Mesodermal cell (in vitro differentiated cells): ENCODE measurements around the gene AARS2.
A peak's percentile ranks its signal among the peaks of the same experiment; 100 is the strongest.

Experiments used
- H3K27ac ChIP-seq: 2 replicates; pipeline ENCODE4 v1.7.0; 2013; ENCODE audit warnings: mild to moderate bottlenecking, low read depth, low read length, moderate library complexity; ENCODE audit not compliant: severe bottlenecking
- H3K36me3 ChIP-seq: 2 replicates; pipeline ENCODE4 v1.7.1; 2013; ENCODE audit warnings: mild to moderate bottlenecking, low read length, moderate library complexity; ENCODE audit not compliant: control insufficient read depth, insufficient read depth
- H3K4me1 ChIP-seq: one replicate; pipeline ENCODE4 v1.7.1; 2013; ENCODE audit warnings: mild to moderate bottlenecking, low read length; ENCODE audit not compliant: insufficient read depth, control insufficient read depth, poor library complexity, severe bottlenecking
- H3K4me3 ChIP-seq: 2 replicates; pipeline ENCODE4 v1.7.0; 2013; ENCODE audit warnings: low read length, control low read depth, mild to moderate bottlenecking; ENCODE audit not compliant: insufficient read depth, poor library complexity, severe bottlenecking; ENCODE audit errors: extremely low read depth
- H3K9me3 ChIP-seq: 2 replicates; pipeline ENCODE4 v1.7.1; 2013; ENCODE audit warnings: mild to moderate bottlenecking, low read length, moderate library complexity; ENCODE audit not compliant: control insufficient read depth
- WGBS, 2 experiments: methylation state at CpG; one replicate each; pipeline ENCODE4 v1.1.5; 2013; ENCODE audit warnings: missing lambda C conversion rate in 2 of 2; ENCODE audit not compliant: insufficient coverage in 2 of 2; 5-methylcytosine and 5-hydroxymethylcytosine counted together

AARS2 gene

GRCh38 chr6:44260451-44261297 is 52.5 kb downstream of the AARS2 start:
- no peak overlapping the region for H3K4me3 ChIP-seq
- peaks cover 31% of the 10 kb centered on the region for H3K4me1 ChIP-seq
- peaks cover 28% of the 10 kb centered on the region for H3K36me3 ChIP-seq
- WGBS, 2 experiments: 97 to 98% methylated on average over 4 to 5 of the region's 6 CpGs
- no peaks in the 10 kb centered on the region for H3K9me3 ChIP-seq
- H3K27ac ChIP-seq: no peak overlapping the region

GRCh38 chr6:44260011-44260410 is 53.1 kb downstream of the AARS2 start:
- Histone ChIP-seq H3K4me3 (no peak overlapping the region), H3K36me3 (peaks cover 35% of the 10 kb centered on the region), H3K27ac (no peak overlapping the region), H3K4me1 (peaks cover 33% of the 10 kb centered on the region), H3K9me3 (no peaks in the 10 kb centered on the region)
- 92 to 98% methylated on average over 8 of the region's 8 CpGs for WGBS, 2 experiments

- Histone ChIP-seq H3K27ac (no peak overlapping the region), H3K4me3 (no peak overlapping the region), H3K9me3 (no peaks in the 10 kb centered on the region), H3K36me3 (peaks cover 46% of the 10 kb centered on the region), H3K4me1 (peaks cover 26% of the 10 kb centered on the region)
- 94 to 96% methylated on average over 3 of the region's 3 CpGs for WGBS, 2 experiments
Observed at GRCh38 chr6:44258921-44259320, 54.2 kb downstream of the AARS2 start.

- peaks cover 22% of the 10 kb centered on the region for H3K4me1 ChIP-seq
- 83 to 88% methylated on average over 9 of the region's 9 CpGs for WGBS, 2 experiments
- no peak overlapping the region for H3K4me3 ChIP-seq
- no peak overlapping the region for H3K27ac ChIP-seq
- peaks cover 51% of the 10 kb centered on the region for H3K36me3 ChIP-seq
- H3K9me3 ChIP-seq: no peaks in the 10 kb centered on the region
Observed at GRCh38 chr6:44258325-44258863, 54.8 kb downstream of the AARS2 start.

GRCh38 chr6:44257753-44258324 is 55.3 kb downstream of the AARS2 start:
- no peaks in the 10 kb centered on the region for H3K9me3 ChIP-seq
- WGBS, 2 experiments: 46 to 51% methylated on average over 8 to 14 of the region's 15 CpGs

GRCh38 chr6:44257025-44257752 is 56.0 kb downstream of the AARS2 start, which contains the start of gene SLC35B2:
Gene SLC35B2 (minus strand): TSS chr6:44257528. CDS start chr6:44257410, 118 bp downstream.
- peaks cover 10% of the 10 kb centered on the region for H3K4me1 ChIP-seq
- 0% methylated on average over 33 to 53 of the region's 80 CpGs for WGBS, 2 experiments
- peak within 1 kb of the TSS; percentile 93 for H3K27ac ChIP-seq
- no peaks in the 10 kb centered on the region for H3K9me3 ChIP-seq
- peak within 1 kb of the TSS; percentile 82 for H3K4me3 ChIP-seq
- peaks cover 59% of the 10 kb centered on the region for H3K36me3 ChIP-seq

More at GRCh38 chr6:44257753-44258324, 55.3 kb downstream of the AARS2 start:
- Histone ChIP-seq H3K36me3 (peaks cover 56% of the 10 kb centered on the region), H3K4me3 (peak overlapping the region; percentile 29), H3K4me1 (peaks cover 16% of the 10 kb centered on the region), H3K27ac (peak overlapping the region; percentile 64)

GRCh38 chr6:44256775-44257024 is 56.4 kb downstream of the AARS2 start:
- no peaks in the 10 kb centered on the region for H3K9me3 ChIP-seq
- WGBS, 2 experiments: 0 to 2% methylated on average over 9 to 12 of the region's 12 CpGs
- H3K36me3 ChIP-seq: peaks cover 59% of the 10 kb centered on the region
- H3K4me1 ChIP-seq: peaks cover 9% of the 10 kb centered on the region
- peak overlapping the region; percentile 82 for H3K4me3 ChIP-seq
- H3K27ac ChIP-seq: peak overlapping the region; percentile 93

- H3K27ac ChIP-seq: peak overlapping the region; percentile 93
- H3K4me1 ChIP-seq: peaks cover 9% of the 10 kb centered on the region
- WGBS, 2 experiments: 35 to 40% methylated on average over 10 to 15 of the region's 15 CpGs
- no peaks in the 10 kb centered on the region for H3K9me3 ChIP-seq
- H3K4me3 ChIP-seq: peak overlapping the region; percentile 82
- peaks cover 63% of the 10 kb centered on the region for H3K36me3 ChIP-seq
Observed at GRCh38 chr6:44255871-44256774, 57.0 kb downstream of the AARS2 start.

- peaks cover 66% of the 10 kb centered on the region for H3K36me3 ChIP-seq
- no peak overlapping the region for H3K4me3 ChIP-seq
- no peaks in the 10 kb centered on the region for H3K9me3 ChIP-seq
- peaks cover 14% of the 10 kb centered on the region for H3K4me1 ChIP-seq
- WGBS, 2 experiments: 84 to 89% methylated on average over 13 to 14 of the region's 16 CpGs
- H3K27ac ChIP-seq: peak overlapping the region; percentile 16
Observed at GRCh38 chr6:44255105-44255808, 57.9 kb downstream of the AARS2 start.
